Measurements from ENCODE around the gene FSTL4.

GRCh38 chr5:133154274-133155075, 457.9 kb downstream of the FSTL4 start:
- no peak for TF ChIP-seq CTCF (optimal IDR thresholded peaks at IDR 0.05 in 1 of 3, IDR thresholded peaks at IDR 0.05 in 1 of 3, conservative IDR thresholded peaks at IDR 0.05 in 1 of 3; ENCODE audit: extremely low read depth in 1 of 3, insufficient read depth in 2 of 3, low read length in 3 of 3)
- no peak for TF ChIP-seq EZH2 (IDR thresholded peaks at IDR 0.05; ENCODE audit: low read length)

Data from keratinocyte (primary cell).